Activated naive CD4-positive, alpha-beta T cell treated with anti-CD3 and anti-CD28 coated beads, Interleukin-2, amount 50 U/mL, for 16 hours (primary cell): Measurements from ENCODE around the gene IL5.
"Not testable (repeated sequence)": the region's sequence is repeated elsewhere in the genome, so short reads cannot be mapped to it uniquely, and the experiment has no call there.

Experiments used
- DNase-seq: peaks from one replicate; pipeline ENCODE4 v3.0.0-alpha.2; 2020

IL5 gene

GRCh38 chr5:132528866-132529634 is 14.3 kb downstream of the IL5 start:
- DNase-seq: no peak

DNA sequence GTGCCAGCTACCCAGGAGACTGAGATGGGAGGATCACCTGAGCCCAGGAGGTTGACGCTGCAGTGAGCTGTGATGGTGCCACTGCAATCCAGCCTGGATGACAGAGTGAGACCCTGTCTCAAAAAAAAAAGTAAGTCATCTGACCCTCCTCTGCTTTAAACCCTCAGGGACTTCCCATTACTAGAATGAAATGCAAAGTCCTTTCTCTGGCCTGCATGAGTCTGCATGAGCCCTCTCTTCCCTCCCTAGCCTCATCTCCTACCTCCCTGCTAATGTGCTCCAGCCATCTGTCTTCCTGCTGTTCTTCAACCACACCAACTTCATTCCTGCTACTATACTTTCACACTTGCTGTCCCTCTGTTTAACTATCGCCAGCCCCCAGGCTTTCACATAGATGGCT is 15.3 kb downstream of the IL5 start:
- no peak for DNase-seq

- no peak for DNase-seq
Measured at GRCh38 chr5:132526974-132527564, 16.3 kb downstream of the IL5 start.

- DNase-seq: peak; percentile 27
Measured at GRCh38 chr5:132526290-132526973, 16.9 kb downstream of the IL5 start.

- DNase-seq: no peak
Measured at GRCh38 chr5:132525299-132525724, 18.0 kb downstream of the IL5 start.

DNA sequence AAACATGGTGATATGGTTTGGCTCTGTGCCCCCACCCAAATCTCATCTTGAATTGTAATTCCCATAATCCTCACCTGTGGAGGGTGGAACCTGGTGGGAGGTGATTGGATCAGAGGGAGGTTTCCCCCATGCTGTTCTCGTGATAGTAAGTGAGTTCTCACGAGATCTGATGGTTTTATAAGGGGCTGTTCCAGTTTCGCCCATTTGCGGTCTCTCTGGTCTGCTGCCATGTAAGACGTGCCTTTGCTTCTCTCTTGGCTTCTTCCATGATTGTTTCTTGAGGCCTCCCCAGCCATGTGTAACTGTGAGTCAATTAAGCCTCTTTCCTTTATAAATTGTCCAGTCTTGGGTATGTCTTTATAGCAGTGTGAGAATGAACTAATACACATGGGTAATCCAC is 18.4 kb downstream of the IL5 start:
- DNase-seq: not testable (repeated sequence)

DNA sequence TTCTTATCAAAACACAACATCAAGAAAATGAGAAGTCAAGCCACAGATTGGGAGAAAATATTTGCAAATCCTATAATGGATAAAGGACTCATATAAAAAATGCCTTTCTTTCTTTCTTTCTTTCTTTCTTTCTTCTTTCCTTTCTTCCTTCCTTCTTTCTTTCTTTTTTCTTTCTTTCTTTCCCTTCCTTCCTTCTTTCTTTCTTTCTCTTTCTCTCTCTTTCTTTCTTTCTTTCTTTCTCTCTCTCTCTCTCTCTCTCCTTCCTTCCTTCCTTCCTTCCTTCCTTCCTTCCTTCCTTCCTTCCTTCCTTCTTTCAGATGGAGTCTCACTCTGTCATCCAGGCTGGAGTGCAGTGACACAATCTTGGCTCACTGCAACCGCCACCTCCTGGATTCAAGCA is 21.3 kb downstream of the IL5 start:
- DNase-seq: not testable (repeated sequence)

DNA sequence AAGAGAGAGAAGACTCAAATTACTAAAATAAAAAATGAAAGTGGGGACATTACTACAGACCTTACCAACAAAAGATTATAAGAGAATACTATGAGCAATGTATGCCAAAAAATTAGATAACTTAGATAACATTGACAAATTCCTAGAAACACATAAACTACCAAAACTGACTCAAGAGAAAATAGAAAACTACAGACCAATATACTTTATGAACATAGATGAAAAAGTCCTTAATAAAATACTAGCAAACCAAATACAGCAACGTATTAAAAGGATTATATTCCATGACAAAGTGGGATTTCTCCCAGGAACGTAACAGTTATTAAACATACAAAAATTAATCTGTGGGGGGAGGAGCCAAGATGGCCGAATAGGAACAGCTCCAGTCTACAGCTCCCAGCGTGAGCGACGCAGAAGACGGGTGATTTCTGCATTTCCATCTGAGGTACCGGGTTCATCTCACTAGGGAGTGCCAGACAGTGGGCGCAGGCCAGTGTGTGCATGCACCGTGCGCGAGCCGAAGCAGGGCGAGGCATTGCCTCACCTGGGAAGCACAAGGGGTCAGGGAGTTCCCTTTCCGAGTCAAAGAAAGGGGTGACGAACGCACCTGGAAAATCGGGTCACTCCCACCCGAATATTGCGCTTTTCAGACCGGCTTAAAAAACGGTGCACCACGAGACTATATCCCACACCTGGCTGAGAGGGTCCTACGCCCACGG is 29.5 kb downstream of the IL5 start:
- DNase-seq: not testable (repeated sequence)

DNA sequence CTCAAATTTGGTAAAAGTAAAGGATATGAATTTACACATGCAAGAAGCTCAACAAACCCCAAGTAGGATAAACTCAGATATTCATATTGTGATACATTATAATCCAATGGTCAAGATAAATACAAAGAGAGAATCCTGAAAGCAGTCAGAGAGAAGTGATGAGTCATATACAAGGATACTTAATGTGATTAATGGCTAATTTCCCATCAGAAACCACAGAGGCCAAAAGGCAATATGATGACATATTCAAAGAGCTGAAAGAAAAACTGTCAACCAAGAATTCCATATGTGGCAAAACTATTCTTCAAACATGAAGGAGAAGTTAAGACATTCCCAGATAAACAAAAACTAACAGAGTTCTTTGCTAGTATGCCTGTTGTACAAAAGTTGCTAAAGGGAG is 33.2 kb downstream of the IL5 start:
- DNase-seq: no peak

- no peak for DNase-seq
Measured at GRCh38 chr5:132506094-132506692, 37.1 kb downstream of the IL5 start.

- no peak for DNase-seq
Measured at GRCh38 chr5:132505641-132506040, 37.7 kb downstream of the IL5 start.

DNA sequence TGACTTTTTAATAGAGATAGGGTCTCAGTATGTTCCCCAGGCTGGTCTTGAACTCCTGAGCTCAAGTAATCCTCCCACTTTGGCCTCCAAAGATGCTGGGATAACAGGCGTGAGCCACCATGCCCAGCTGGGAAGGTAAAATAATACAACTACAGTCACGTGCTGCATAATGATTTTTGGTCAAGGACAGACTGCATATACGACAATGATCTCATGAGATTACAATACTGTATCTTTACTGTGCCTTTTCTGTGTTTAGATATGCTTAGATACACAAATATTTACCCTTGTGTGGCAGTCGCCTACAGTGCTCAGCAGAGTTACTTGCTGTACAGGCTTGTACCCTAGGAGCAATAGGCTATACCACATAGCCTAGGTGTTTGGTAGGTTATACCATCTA is 38.6 kb downstream of the IL5 start:
- DNase-seq: no peak

DNA sequence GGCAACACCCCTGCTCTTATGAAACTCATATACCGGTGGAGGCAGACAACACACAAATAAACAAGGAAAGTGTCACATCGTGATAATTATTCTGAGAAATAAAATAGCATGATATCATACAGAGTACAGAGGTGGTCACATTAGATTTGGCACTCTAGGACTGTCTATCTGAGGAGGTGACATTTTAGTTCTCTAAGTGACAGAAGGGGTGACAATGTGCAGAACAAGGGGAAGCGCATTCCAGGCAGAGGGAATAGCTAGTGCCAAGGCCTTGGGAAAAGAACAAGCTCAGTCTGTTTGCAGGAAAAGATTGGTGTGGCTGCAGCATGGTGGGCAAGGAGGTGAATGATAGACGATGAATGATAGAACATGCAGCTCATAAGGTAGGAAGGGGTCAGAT is 40.1 kb downstream of the IL5 start:
- no peak for DNase-seq

DNA sequence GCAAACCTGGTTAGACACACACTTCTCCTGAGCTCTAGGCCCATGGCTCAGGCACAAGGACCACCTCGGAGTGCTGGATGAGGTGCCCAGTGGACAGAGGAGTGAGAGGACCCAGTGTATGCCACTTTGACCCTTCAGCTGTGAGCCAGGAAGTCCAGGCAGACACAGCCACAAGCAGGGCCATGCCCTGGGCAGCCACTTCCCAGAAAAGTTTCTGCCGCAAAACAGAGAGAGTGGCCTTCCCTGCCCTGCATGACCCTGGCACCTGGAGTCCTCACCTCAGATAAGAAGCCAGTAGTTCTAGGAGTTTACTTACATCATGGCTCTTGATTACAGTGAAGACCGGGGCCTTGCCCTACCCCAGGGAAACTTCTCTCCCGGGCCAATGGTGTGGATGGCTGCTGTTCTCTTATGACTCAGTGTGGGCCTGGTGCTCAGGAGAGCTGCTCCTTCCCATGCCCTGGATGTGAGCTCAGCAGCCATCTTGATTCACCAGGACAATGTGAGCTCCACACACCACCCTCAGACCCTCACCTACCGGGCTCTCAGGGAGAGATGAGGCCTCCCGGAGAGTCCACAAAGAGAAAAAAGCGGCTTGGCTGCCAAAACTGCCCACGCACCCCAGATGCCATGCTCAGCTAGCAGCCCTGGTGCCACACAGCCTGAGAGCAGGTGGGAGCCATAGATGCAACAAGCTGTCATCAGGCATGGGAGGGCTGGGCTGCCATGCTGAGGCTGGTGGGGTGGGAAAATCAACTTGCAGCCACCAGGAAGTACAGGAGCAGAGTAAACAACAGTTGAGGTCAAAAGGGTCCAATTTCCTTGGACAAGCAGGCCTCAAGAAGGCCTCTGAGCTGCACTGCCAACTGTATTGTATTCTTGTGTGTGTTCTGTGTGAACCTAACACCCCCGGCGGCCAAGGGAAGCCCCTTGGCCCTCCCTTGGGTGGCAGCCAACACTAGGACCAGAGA is 41.1 kb downstream of the IL5 start:
- DNase-seq: no peak

DNA sequence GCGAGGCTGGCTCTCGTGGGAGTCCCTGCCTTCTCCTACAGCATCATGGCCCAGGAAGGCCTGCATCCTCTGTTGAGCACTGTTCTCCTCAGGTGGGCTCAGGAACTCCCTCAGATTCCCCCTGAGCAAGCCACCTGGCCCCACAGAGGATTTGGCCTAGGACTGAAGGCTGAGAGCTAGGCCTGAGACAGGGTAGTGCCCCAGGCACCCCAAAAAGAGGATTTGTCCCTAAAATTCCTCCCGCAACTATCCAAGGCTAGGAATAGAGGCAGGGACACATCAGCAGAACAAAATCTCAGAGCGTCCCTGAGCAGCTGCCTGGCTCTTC is 41.7 kb downstream of the IL5 start:
- DNase-seq: no peak

GRCh38 chr5:132500931-132501628 is 42.2 kb downstream of the IL5 start:
- peak; percentile 70 for DNase-seq

DNA sequence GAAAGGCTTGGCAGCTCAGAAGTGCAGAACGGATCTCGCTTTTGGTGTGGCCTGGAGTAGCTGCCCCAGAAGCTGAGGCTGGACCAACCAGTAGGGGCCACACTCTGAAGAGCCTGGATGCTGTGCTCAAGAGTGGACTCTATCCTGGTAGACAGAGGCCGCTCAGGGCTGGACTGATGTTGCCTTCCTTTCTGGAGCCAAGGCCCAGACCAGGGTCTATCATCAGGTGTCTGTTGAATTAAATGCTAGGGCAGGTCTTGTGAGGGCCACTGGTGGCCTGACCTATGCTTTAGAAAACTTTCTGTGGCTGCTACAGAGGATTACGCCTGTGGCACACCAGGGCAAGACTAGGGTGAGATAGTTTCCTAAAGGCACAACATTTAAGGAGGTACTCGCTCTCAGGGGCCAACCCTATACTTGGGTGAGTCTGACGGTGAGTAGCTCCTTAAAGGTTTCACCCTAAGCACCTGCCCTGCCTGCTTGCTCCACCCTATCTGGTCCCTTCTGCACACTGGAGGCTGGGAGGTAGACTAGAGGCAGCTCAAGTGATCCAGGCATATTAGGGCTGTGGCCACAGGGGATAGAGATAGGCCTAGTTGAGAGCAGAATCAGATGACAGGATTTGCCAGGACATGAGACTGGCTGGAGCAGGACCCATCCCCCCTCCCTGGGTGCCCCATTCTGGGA is 42.9 kb downstream of the IL5 start:
- DNase-seq: peak; percentile 12

DNA sequence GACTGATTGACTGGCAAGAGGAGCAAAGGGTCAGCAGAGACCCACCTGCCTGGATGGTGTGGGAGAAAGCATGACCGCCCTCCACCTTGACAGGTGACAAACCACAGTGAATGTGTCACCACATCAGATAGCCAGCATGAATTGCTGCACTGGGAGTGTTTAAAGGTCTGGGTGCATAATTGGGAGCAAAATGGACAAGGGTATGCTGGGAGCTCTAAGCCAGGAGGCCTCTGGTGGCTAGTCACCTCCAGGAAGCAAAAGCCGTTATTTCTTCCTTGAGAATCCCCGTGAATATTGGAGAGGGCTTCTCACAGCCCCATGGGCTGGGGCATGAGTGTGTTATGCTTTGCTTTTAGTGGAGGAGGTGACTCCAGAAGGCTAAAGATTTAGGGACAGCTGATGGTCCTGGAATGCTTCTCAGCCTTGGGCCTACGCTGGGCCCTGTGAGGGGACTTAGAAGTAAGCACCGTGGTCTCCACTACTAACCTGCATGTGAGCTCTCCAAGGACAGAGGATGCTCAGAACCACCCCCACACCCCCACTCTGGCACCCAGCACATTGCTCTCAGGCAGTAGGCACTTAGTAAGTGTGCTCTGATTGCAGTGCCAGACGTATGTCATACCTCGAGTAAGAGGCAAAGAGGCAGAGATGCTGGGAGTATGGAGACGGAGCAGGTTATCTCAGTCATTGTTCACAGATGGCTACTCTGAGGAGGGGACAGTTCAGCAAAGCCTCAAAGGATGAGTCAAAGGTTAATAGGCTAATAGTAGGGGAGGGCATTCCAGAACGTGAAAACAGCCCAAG is 43.7 kb downstream of the IL5 start:
- peak; percentile 11 for DNase-seq

- DNase-seq: no peak
Measured at GRCh38 chr5:132498686-132499271, 44.5 kb downstream of the IL5 start.
